GM23248 (cell line): ENCODE data around the gene CACNA1C. TPM values are rescaled to one million over a fixed set of nuclear protein-coding genes. Genes with fewer than 3 reads are reported as not detected.

ENCODE experiments used
- DNase-seq: peaks from one replicate; pipeline ENCODE4 v3.0.0-alpha.2; 2015
- H2AFZ ChIP-seq: fragments of 200-600 bp; sonication (generic); 2 replicates; pipeline ENCODE4 v1.6.1; 2016; ENCODE audit warnings: antibody characterized with exemption
- H3F3A ChIP-seq: fragments of 200-600 bp; sonication (generic); 2 replicates; pipeline ENCODE4 v1.6.1; 2016; ENCODE audit warnings: mild to moderate bottlenecking, antibody characterized with exemption, mixed run types; ENCODE audit not compliant: insufficient read depth
- H3K27ac ChIP-seq: fragments of 200-600 bp; sonication (generic); 2 replicates; pipeline ENCODE4 v1.5.1; 2016; ENCODE audit warnings: mild to moderate bottlenecking
- H3K27me3 ChIP-seq: fragments of 200-600 bp; sonication (generic); replicated peaks from 2 replicates; pipeline ENCODE4 v1.6.1; 2016; ENCODE audit warnings: mild to moderate bottlenecking; ENCODE audit not compliant: insufficient read depth
- H3K36me3 ChIP-seq: fragments of 200-600 bp; sonication (generic); 2 replicates; pipeline ENCODE4 v1.6.1; 2016; ENCODE audit warnings: low read depth, mild to moderate bottlenecking
- H3K4me1 ChIP-seq: fragments of 200-600 bp; sonication (generic); 2 replicates; pipeline ENCODE4 v1.6.1; 2016; ENCODE audit warnings: mild to moderate bottlenecking; ENCODE audit not compliant: insufficient read depth
- H3K4me2 ChIP-seq: fragments of 200-600 bp; sonication (generic); one replicate; pipeline ENCODE4 v1.6.1; 2016; ENCODE audit warnings: mild to moderate bottlenecking; ENCODE audit not compliant: unreplicated experiment
- H3K4me3 ChIP-seq: fragments of 200-600 bp; sonication (generic); 2 replicates; pipeline ENCODE4 v1.5.1; 2016; ENCODE audit warnings: mild to moderate bottlenecking
- H3K79me2 ChIP-seq: fragments of 200-600 bp; sonication (generic); 2 replicates; pipeline ENCODE4 v1.6.1; 2016; ENCODE audit warnings: mild to moderate bottlenecking; ENCODE audit not compliant: insufficient read depth
- H3K9ac ChIP-seq: fragments of 200-600 bp; sonication (generic); 2 replicates; pipeline ENCODE4 v1.6.1; 2016; ENCODE audit warnings: mild to moderate bottlenecking
- H3K9me2 ChIP-seq: fragments of 200-600 bp; sonication (generic); 2 replicates; pipeline ENCODE4 v1.6.1; 2016; ENCODE audit warnings: mixed run types, mild to moderate bottlenecking, moderate library complexity; ENCODE audit not compliant: insufficient read depth
- H3K9me3 ChIP-seq: fragments of 200-600 bp; sonication (generic); one replicate; pipeline ENCODE4 v1.6.1; 2017; ENCODE audit warnings: low read depth
- H4K20me1 ChIP-seq: fragments of 200-600 bp; sonication (generic); 2 replicates; pipeline ENCODE4 v1.6.0; 2016; ENCODE audit not compliant: insufficient read depth
- EZH2 ChIP-seq: fragments of 200-600 bp; sonication (generic); IDR thresholded peaks from 2 replicates; pipeline ENCODE4 v1.6.1; 2018; ENCODE audit warnings: antibody characterized with exemption, mild to moderate bottlenecking; ENCODE audit not compliant: insufficient read depth, poor library complexity, severe bottlenecking
- EZH2phosphoT487 ChIP-seq: fragments of 200-600 bp; sonication (generic); IDR thresholded peaks from 2 replicates; pipeline ENCODE4 v1.6.1; 2018; ENCODE audit warnings: antibody characterized with exemption, moderate library complexity, mild to moderate bottlenecking, low read depth; ENCODE audit not compliant: insufficient read depth
- WGBS, 2 experiments: methylation state at CpG; one replicate each; pipeline ENCODE4 v1.1.6; 2015 to 2017; ENCODE audit warnings: low lambda C conversion rate in 2 of 2, low coverage in 1 of 2; ENCODE audit errors: missing lambda C conversion rate in 2 of 2; 5-methylcytosine and 5-hydroxymethylcytosine counted together
- in situ Hi-C: fragments of 300-500 bp; cut with MboI; formaldehyde crosslinking; loops from 2 replicates; pipeline ENCODE4 v1.15.0; 2020
- polyA plus RNA-seq: library from polyadenylated mRNA; unstranded; fragments of >200 nt; fragmentation: Nextera tagmentation; extraction: Ambion mirVana; gene quantifications from 2 replicates; pipeline ENCODE4 v1.2.1, GENCODE V29; 2016
- total RNA-seq: library from RNA; depleted of rRNA; stranded (reverse); fragments of >200 nt; shearing (Covaris generic); gene quantifications from 2 replicates; pipeline ENCODE4 v1.2.3, GENCODE V29; 2014

Gene CACNA1C
- total and polyA plus RNA-seq, 2 experiments from 2014 or later, result 4.9 to 11.5 TPM

DNA sequence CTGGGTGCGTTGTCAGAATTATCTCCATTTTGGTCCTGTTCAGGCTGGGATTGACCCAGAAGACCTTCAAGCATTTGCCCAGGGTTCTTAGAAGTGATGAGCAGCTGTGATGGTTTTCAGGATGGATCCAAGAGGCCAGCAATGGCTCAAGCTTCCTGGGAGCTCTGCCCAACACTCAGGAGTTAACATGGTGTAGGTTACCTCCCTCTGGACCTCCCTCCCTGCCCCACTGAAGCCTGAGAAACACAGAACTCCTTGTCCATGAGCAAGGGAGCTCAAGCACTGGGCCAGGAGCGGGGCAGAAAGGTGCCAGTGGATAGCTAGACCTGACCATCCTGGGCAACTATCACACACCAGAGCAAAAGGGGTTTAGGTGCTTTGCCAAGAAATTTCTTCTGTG, 593.6 kb downstream of the CACNA1C start:
- Histone ChIP-seq H3K27me3 (no peaks in the 10 kb centered on the region), H3F3A (no peaks in the 10 kb centered on the region), H3K9me2 (no peaks in the 10 kb centered on the region), H3K4me2 (no peak overlapping the region), H2AFZ (no peak overlapping the region), H3K9me3 (no peaks in the 10 kb centered on the region), H3K27ac (no peak overlapping the region), H3K79me2 (no peaks in the 10 kb centered on the region), H3K4me3 (no peak overlapping the region), H3K36me3 (no peaks in the 10 kb centered on the region), H3K4me1 (peaks cover 2% of the 10 kb centered on the region), H3K9ac (no peak overlapping the region), H4K20me1 (no peaks in the 10 kb centered on the region)
- WGBS, 2 experiments, result 86 to 92% methylated on average over 2 of the region's 2 CpGs
- TF ChIP-seq EZH2 (no peak), EZH2phosphoT487 (no peak)
- no peak for DNase-seq
- in situ Hi-C loops, result no loop called here

DNA sequence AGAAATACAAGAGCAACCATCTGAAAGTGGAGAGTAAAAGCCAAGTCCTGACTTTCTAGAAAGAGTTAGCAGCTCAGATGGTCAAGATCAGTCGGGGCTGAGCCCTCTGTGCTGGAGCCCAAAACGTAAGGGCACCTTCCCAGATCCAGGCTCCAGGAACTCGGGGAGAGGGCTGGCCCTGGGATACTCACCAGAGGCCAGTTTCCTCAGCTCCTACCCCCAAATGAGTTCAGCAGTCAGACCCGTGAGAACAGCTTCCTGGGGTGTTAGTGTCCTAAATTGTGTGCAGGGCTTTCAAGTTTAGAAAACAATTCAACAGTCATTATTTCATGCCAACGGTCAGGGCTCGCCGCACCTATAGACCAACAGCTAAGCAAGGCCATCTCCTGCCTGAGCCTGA, 594.4 kb downstream of the CACNA1C start:
- Histone ChIP-seq H3K36me3 (no peaks in the 10 kb centered on the region), H3K9me3 (no peaks in the 10 kb centered on the region), H3K4me2 (no peak overlapping the region), H3F3A (no peaks in the 10 kb centered on the region), H3K79me2 (no peaks in the 10 kb centered on the region), H3K27me3 (no peaks in the 10 kb centered on the region), H3K9me2 (no peaks in the 10 kb centered on the region), H4K20me1 (no peaks in the 10 kb centered on the region), H3K9ac (no peak overlapping the region), H2AFZ (no peak overlapping the region), H3K4me1 (no peaks in the 10 kb centered on the region), H3K4me3 (no peak overlapping the region), H3K27ac (no peak overlapping the region)
- in situ Hi-C loops, result no loop called here
- TF ChIP-seq EZH2 (no peak), EZH2phosphoT487 (no peak)
- no peak for DNase-seq
- WGBS, 2 experiments, result 89 to 91% methylated on average over 7 of the region's 7 CpGs

DNA sequence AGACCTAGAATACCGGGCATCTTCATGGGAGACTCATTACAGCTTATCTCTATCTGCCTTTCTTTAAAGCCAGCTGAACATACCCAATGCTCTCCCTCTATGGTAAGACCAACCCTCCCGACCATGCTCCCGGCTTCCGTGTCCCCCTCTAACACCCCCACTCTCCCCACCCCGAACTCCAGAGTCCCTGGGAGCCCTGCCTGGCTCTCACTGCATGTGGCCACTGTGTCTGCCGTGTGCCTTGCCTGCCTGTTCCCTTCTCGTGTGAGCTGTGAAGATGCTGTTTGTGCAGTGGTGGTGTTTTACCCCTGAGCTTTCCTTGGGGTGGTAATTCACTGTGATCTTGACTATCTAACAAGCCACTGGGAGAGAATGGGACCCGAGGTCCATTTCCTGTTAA, 595.6 kb downstream of the CACNA1C start:
- no peak for DNase-seq
- Histone ChIP-seq H3K36me3 (no peaks in the 10 kb centered on the region), H3K9me3 (no peaks in the 10 kb centered on the region), H3K4me1 (no peaks in the 10 kb centered on the region), H3K27me3 (no peaks in the 10 kb centered on the region), H2AFZ (no peak overlapping the region), H3K9me2 (no peaks in the 10 kb centered on the region), H4K20me1 (no peaks in the 10 kb centered on the region), H3F3A (no peaks in the 10 kb centered on the region), H3K79me2 (no peaks in the 10 kb centered on the region), H3K9ac (no peak overlapping the region), H3K4me2 (no peak overlapping the region), H3K27ac (no peak overlapping the region), H3K4me3 (no peak overlapping the region)
- 89 to 90% methylated on average over 8 of the region's 8 CpGs for WGBS, 2 experiments
- no peak for TF ChIP-seq EZH2phosphoT487
- TF ChIP-seq EZH2, result no peak
- in situ Hi-C loops, result no loop called here

GRCh38 chr12:2649201-2650030, 596.6 kb downstream of the CACNA1C start:
- no peaks in the 10 kb centered on the region for H3K9me2 ChIP-seq
- WGBS, 2 experiments, result 78 to 81% methylated on average over 16 of the region's 16 CpGs
- H3K27ac ChIP-seq, result no peak overlapping the region
- H3K4me1 ChIP-seq, result no peaks in the 10 kb centered on the region
- no peak for TF ChIP-seq EZH2phosphoT487
- no peak for TF ChIP-seq EZH2
- no peaks in the 10 kb centered on the region for H3K36me3 ChIP-seq
- H3K9ac ChIP-seq, result no peak overlapping the region
- no peak overlapping the region for H2AFZ ChIP-seq
- no peak for DNase-seq
- no peaks in the 10 kb centered on the region for H4K20me1 ChIP-seq
- H3K79me2 ChIP-seq, result no peaks in the 10 kb centered on the region
- H3K4me2 ChIP-seq, result no peak overlapping the region
- H3K9me3 ChIP-seq, result no peaks in the 10 kb centered on the region
- no peaks in the 10 kb centered on the region for H3K27me3 ChIP-seq
- in situ Hi-C loops, result no loop called here
- no peaks in the 10 kb centered on the region for H3F3A ChIP-seq
- no peak overlapping the region for H3K4me3 ChIP-seq
